Spleen (tissue), 11 donors: ENCODE results near the gene STON2. TPM values are rescaled to one million over a fixed set of nuclear protein-coding genes. Genes with fewer than 3 reads are reported as not detected.

Experiments used
- DNase-seq: peaks from one replicate; pipeline ENCODE4 v3.0.0-alpha.2; 2020
- H3K27ac ChIP-seq, 8 donors: fragments of 200-600 bp; sonication (generic) in 7 of 8; 1 replicate in 4 of 8; 2 replicates in 4 of 8; pipeline versions ENCODE4 v1.5.0 to v1.8.0; 2016 to 2021; ENCODE audit warnings: inconsistent platforms in 4 of 8, mild to moderate bottlenecking in 4 of 8, moderate library complexity in 1 of 8
- H3K27me3 ChIP-seq, 7 donors: fragments of 200-600 bp; sonication (generic) in 6 of 7; replicated peaks in 1 of 7; 1 replicate in 4 of 7; 2 replicates in 3 of 7; pipeline versions ENCODE4 v1.5.0 to v1.8.0; 2016 to 2021; ENCODE audit warnings: inconsistent platforms in 3 of 7, mild to moderate bottlenecking in 1 of 7
- H3K36me3 ChIP-seq, 6 donors: fragments of 200-600 bp; sonication (generic) in 5 of 6; 1 replicate in 4 of 6; 2 replicates in 2 of 6; pipeline versions ENCODE4 v1.5.0 to v1.8.0; 2016 to 2021; ENCODE audit warnings: inconsistent platforms in 2 of 6
- H3K4me1 ChIP-seq, 6 donors: fragments of 200-600 bp; sonication (generic) in 5 of 6; 1 replicate in 3 of 6; 2 replicates in 3 of 6; pipeline versions ENCODE4 v1.5.0 to v1.8.0; 2016 to 2021; ENCODE audit warnings: inconsistent platforms in 3 of 6
- H3K4me3 ChIP-seq, 8 donors: fragments of 200-600 bp; sonication (generic) in 7 of 8; 1 replicate in 4 of 8; 2 replicates in 4 of 8; pipeline versions ENCODE4 v1.5.0 to v1.8.0; 2016 to 2021; ENCODE audit warnings: inconsistent platforms in 4 of 8, mild to moderate bottlenecking in 4 of 8, moderate library complexity in 2 of 8
- H3K9me3 ChIP-seq, 8 donors: fragments of 200-600 bp; sonication (generic) in 7 of 8; 1 replicate in 4 of 8; 2 replicates in 4 of 8; pipeline versions ENCODE4 v1.5.0 to v1.8.0; 2016 to 2021; ENCODE audit warnings: inconsistent platforms in 4 of 8
- POLR2A ChIP-seq, 3 donors: fragments of 450-650 bp; IDR thresholded peaks; one replicate each; pipeline ENCODE4 v1.5.1; 2017; ENCODE audit warnings: antibody characterized with exemption in 3 of 3, mild to moderate bottlenecking in 1 of 3
- POLR2AphosphoS5 ChIP-seq, 3 donors: sonication (generic); formaldehyde crosslinking; IDR thresholded peaks; one replicate each; pipeline ENCODE4 v1.5.1; 2017; ENCODE audit warnings: antibody characterized with exemption in 3 of 3
- WGBS, 5 donors: extraction: QIAGEN DNeasy Blood & Tissue Kit in 3 of 5; methylation state at CpG; one replicate each; pipeline versions ENCODE4 v1.1.5 to v1.1.7; 2013 to 2018; 5-methylcytosine and 5-hydroxymethylcytosine counted together
- intact Hi-C: fragments of 100-400 bp; cut with DNase I; formaldehyde crosslinking; loops from one replicate; pipeline ENCODE4 v1.15.0; 2023; ENCODE audit warnings: low total_unique reads
- polyA plus RNA-seq, 3 donors: library from polyadenylated mRNA; stranded (reverse); fragments of 200-250 nt; gene quantifications; one replicate each; pipeline ENCODE4 v1.2.1, GENCODE V29; 2013
- small RNA-seq, 4 donors: library from RNA; depleted of rRNA; stranded (forward); fragments of <200 nt; gene quantifications; one replicate each; pipeline ENCODE3, GENCODE V24; 2016
- total RNA-seq, 7 donors: library from RNA; depleted of rRNA in 3 of 7; stranded (reverse); fragments of >200 nt in 3 of 7; fragmentation: NEBNext Ultra II Directional in 4 of 7; extraction: Animal tissue kit (Norgen Biotek cat#: 25700) in 4 of 7; gene quantifications; one replicate each; pipeline versions ENCODE4 v1.1.0 to v1.2.1, GENCODE V29; 2016 to 2021
- TF ChIP-seq, protein P1 (sequence below), 11 experiments: fragments of 200-600 bp in 7 of 11; fragments of 450-650 bp in 4 of 11; sonication (generic) in 4 of 11; IDR thresholded peaks in 8 of 11; conservative IDR thresholded peaks in 3 of 11; 1 replicate in 7 of 11; 2 replicates in 4 of 11; pipeline versions ENCODE4 v1.4.0 to v1.8.0; 2016 to 2021; ENCODE audit warnings: antibody characterized with exemption in 11 of 11, inconsistent platforms in 4 of 11, mild to moderate bottlenecking in 1 of 11
- donor health status: healthy with polysubstance abuse.
- donor health status: DM: no; HTN: no; CAD: no; lungs with moderate emphysema.
- donor health status: DM: no; HTN: no; CAD: no.
- donor health status: Bipolar disorder and iron deficiency.
- donor health status: healthy.
- donor health status: DM: no; HTN: no; CAD: no.
- donor health status: DM: yes; HTN: yes; CAD: no.

The STON2 gene
- total and polyA plus RNA-seq, 10 donors, result 3.5 to 236 (median 167) TPM

DNA sequence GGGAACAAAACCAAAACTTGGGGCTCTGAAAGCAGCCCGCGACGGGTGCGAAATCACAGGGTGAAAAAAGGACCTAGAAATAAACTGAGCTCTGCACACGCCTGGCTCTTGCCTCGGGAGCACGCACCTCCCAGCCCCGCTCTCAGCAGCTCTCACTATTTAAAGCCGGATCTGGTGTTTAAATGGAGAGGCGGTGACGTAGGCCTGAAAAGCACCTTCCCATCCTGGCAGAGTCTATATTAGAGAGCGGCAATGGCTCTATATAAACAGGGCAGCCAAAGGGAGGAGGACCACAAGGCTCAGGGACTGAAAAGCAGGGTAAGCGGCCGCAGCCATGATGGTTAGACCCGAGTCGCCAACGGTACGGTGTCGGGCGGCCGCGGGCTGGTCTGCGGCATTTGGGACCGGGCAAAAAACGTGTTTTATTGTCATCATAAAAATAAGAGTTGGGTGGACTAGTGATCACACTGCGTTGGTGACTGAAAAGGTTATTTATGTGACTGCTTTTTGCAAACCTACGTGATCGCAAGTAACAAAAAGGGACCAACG is 180.8 kb downstream of the STON2 start:
- WGBS, 5 donors, result 0 to 1% (median 0%) methylated on average over 29 of the region's 29 CpGs
- Histone ChIP-seq H3K4me1 (peaks cover 19 to 59% (median 36%) of the 10 kb centered on the region in 6 donors), H3K36me3 (peaks cover 0 to 21% (median 18%) of the 10 kb centered on the region in 6 donors), H3K27ac (peak overlapping the region; percentile 94 to 99 (median 99)), H3K27me3 (no peaks in the 10 kb centered on the region), H3K9me3 (no peaks in the 10 kb centered on the region), H3K4me3 (peak overlapping the region; percentile 44 to 76 (median 62))
- intact Hi-C loops, result loop anchor here (5.0 kb wide), 1 partner anchor 47 kb away; no protein-coding TSS in a partner anchor
- DNase-seq, result peak; percentile 95
- TF ChIP-seq POLR2A (IDR thresholded peaks at IDR 0.05), result peak; percentile 96 to 100 (median 99)
- peak; percentile 96 to 100 (median 99) for TF ChIP-seq POLR2AphosphoS5 (IDR thresholded peaks at IDR 0.05)
- TF ChIP-seq, protein P1, sequence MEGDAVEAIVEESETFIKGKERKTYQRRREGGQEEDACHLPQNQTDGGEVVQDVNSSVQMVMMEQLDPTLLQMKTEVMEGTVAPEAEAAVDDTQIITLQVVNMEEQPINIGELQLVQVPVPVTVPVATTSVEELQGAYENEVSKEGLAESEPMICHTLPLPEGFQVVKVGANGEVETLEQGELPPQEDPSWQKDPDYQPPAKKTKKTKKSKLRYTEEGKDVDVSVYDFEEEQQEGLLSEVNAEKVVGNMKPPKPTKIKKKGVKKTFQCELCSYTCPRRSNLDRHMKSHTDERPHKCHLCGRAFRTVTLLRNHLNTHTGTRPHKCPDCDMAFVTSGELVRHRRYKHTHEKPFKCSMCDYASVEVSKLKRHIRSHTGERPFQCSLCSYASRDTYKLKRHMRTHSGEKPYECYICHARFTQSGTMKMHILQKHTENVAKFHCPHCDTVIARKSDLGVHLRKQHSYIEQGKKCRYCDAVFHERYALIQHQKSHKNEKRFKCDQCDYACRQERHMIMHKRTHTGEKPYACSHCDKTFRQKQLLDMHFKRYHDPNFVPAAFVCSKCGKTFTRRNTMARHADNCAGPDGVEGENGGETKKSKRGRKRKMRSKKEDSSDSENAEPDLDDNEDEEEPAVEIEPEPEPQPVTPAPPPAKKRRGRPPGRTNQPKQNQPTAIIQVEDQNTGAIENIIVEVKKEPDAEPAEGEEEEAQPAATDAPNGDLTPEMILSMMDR (IDR thresholded peaks at IDR 0.05 in 8 of 11, conservative IDR thresholded peaks at IDR 0.05 in 3 of 11), result no peak

DNA sequence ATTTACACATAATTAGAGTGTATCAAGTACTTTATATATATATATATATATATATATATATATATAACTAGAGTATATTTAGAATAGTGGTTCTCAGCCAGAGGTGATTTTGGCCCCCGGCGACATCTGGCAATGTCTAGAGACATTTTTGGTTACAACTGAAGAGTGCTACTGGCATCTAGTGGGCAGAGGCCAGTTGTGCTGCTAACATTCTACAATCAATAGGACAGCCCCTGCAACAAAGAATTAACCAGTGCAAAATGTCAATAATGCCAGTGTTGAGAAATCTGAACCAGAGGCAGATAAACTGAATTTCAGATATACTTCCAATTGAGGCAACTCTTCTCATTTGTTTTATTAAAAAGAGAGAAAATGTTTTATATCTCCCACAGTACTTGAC is 188.3 kb downstream of the STON2 start:
- 34 to 54% (median 40%) methylated on average over 2 of the region's 2 CpGs for WGBS, 5 donors
- TF ChIP-seq POLR2AphosphoS5 (IDR thresholded peaks at IDR 0.05), result no peak
- TF ChIP-seq, protein P1 (IDR thresholded peaks at IDR 0.05 in 8 of 11, conservative IDR thresholded peaks at IDR 0.05 in 3 of 11), result peak in 7 of 11 experiments; percentile 17 to 56 (median 28)
- DNase-seq, result no peak
- H3K36me3 ChIP-seq, result peaks cover 0 to 86% (median 40%) of the 10 kb centered on the region in 6 donors
- peaks cover 5 to 89% (median 31%) of the 10 kb centered on the region in 6 donors for H3K4me1 ChIP-seq
- intact Hi-C loops, result no loop called here
- no peaks in the 10 kb centered on the region for H3K27me3 ChIP-seq
- H3K9me3 ChIP-seq, result no peaks in the 10 kb centered on the region
- no peak overlapping the region for H3K27ac ChIP-seq
- no peak overlapping the region for H3K4me3 ChIP-seq

Small RNA genes within 50 kb of the gene (small RNA-seq; reads per million reads assigned to genes)
- 0 reads per million in 4 donors for gene DYNLL1P1
- 0 reads per million in 4 donors for gene DYNLL1P2

Other genes with a start within 250 kb of the STON2 start
- 10 to 100 TPM; 25.4 to 40.7 (median 30.6) TPM for gene GTF2A1, start 179.4 kb downstream of the STON2 start, total RNA-seq
- 1 to 10 TPM; 5.1 to 8.0 (median 7.1) TPM for gene GTF2A1, start 179.4 kb downstream of the STON2 start, polyA plus RNA-seq
- gene SEL1L, start 133.5 kb upstream of the STON2 start, total RNA-seq, result 100 to 1,000 TPM in 2 of 7 donors, 10 to 100 TPM in 5; 65.3 to 118 (median 95.1) TPM
- gene SEL1L, start 133.5 kb upstream of the STON2 start, polyA plus RNA-seq, result 1 to 10 TPM; 7.1 to 9.6 (median 7.7) TPM